OCI-LY1 (cell line): ENCODE results near the gene ARL6IP4.

Experiments
- H2AFZ ChIP-seq: fragments of 200-600 bp; sonication (generic), shearing (Covaris generic); 2 replicates; pipeline ENCODE4 v1.6.0; 2014; ENCODE audit warnings: antibody characterized with exemption, mild to moderate bottlenecking, low read length
- H3F3A ChIP-seq: fragments of 200-600 bp; sonication (generic), shearing (Covaris generic); 2 replicates; pipeline ENCODE4 v1.6.0; 2014; ENCODE audit warnings: mild to moderate bottlenecking, antibody characterized with exemption, low read length, moderate library complexity; ENCODE audit not compliant: insufficient read depth
- H3K27ac ChIP-seq: fragments of 200-600 bp; sonication (generic); 2 replicates; pipeline ENCODE4 v1.5.1; 2014; ENCODE audit warnings: low read length, mixed run types, mild to moderate bottlenecking, low read depth; ENCODE audit not compliant: poor library complexity, severe bottlenecking
- H3K27me3 ChIP-seq: fragments of 200-600 bp; sonication (generic); 2 replicates; pipeline ENCODE4 v1.6.0; 2014; ENCODE audit warnings: antibody characterized with exemption, mild to moderate bottlenecking, low read length, moderate library complexity; ENCODE audit not compliant: insufficient read depth
- H3K36me3 ChIP-seq: fragments of 200-600 bp; sonication (generic); 2 replicates; pipeline ENCODE4 v1.6.1; 2014; ENCODE audit warnings: mild to moderate bottlenecking, antibody characterized with exemption, low read length, moderate library complexity, mixed read lengths; ENCODE audit not compliant: insufficient read depth
- H3K4me1 ChIP-seq: fragments of 200-600 bp; sonication (generic); 2 replicates; pipeline ENCODE4 v1.5.1; 2014; ENCODE audit warnings: mild to moderate bottlenecking, low read length, moderate library complexity; ENCODE audit not compliant: insufficient read depth, severe bottlenecking
- H3K4me2 ChIP-seq: fragments of 200-600 bp; sonication (generic), shearing (Covaris generic); 2 replicates; pipeline ENCODE4 v1.6.1; 2014; ENCODE audit warnings: low read length
- H3K4me3 ChIP-seq: fragments of 200-600 bp; sonication (generic); 2 replicates; pipeline ENCODE4 v1.5.1; 2014; ENCODE audit warnings: low read length, low read depth, mild to moderate bottlenecking, mixed read lengths; ENCODE audit not compliant: poor library complexity, severe bottlenecking
- H3K79me2 ChIP-seq: fragments of 200-600 bp; shearing (Covaris generic); 2 replicates; pipeline ENCODE4 v1.6.1; 2016; ENCODE audit warnings: mixed run types, low read length, mixed read lengths; ENCODE audit not compliant: insufficient read depth
- H3K9ac ChIP-seq: fragments of 200-600 bp; sonication (generic), shearing (Covaris generic); 2 replicates; pipeline ENCODE4 v1.6.1; 2014; ENCODE audit warnings: mild to moderate bottlenecking, low read length, mixed read lengths
- H3K9me2 ChIP-seq: fragments of 200-600 bp; sonication (generic), shearing (Covaris generic); 2 replicates; pipeline ENCODE4 v1.6.1; 2014; ENCODE audit warnings: low read depth, mild to moderate bottlenecking, low read length, mixed read lengths
- H3K9me3 ChIP-seq: fragments of 200-600 bp; shearing (Covaris generic); 2 replicates; pipeline ENCODE4 v1.6.1; 2014; ENCODE audit warnings: low read length, mixed read lengths
- H4K20me1 ChIP-seq: fragments of 200-600 bp; sonication (generic), shearing (Covaris generic); 2 replicates; pipeline ENCODE4 v1.6.0; 2016; ENCODE audit warnings: mild to moderate bottlenecking, low read length; ENCODE audit not compliant: insufficient read depth
- CTCF ChIP-seq: fragments of 200-600 bp; sonication (generic), shearing (Covaris generic); IDR thresholded peaks from 2 replicates; pipeline ENCODE4 v1.5.1; 2017; ENCODE audit warnings: mild to moderate bottlenecking, antibody characterized with exemption, low read length, moderate library complexity, mixed read lengths
- EZH2 ChIP-seq: fragments of 200-600 bp; sonication (generic), shearing (Covaris generic); IDR thresholded peaks from 2 replicates; pipeline ENCODE4 v1.8.0; 2017; ENCODE audit warnings: borderline replicate concordance, mixed run types, mild to moderate bottlenecking, antibody characterized with exemption, low read length, moderate library complexity, mixed read lengths

Gene ARL6IP4

GRCh38 chr12:123022846-123023245, 42.4 kb downstream of the ARL6IP4 start:
- peaks cover 59% of the 10 kb centered on the region; the same call in 1 of the 2 replicates for H3K36me3 ChIP-seq
- H3K9me2 ChIP-seq: no peaks in the 10 kb centered on the region
- no peak overlapping the region for H3K9ac ChIP-seq
- H3K4me2 ChIP-seq: no peak overlapping the region
- no peak overlapping the region for H3K27ac ChIP-seq
- H3K9me3 ChIP-seq: no peaks in the 10 kb centered on the region
- H3K4me3 ChIP-seq: no peak overlapping the region
- H3K4me1 ChIP-seq: no peaks in the 10 kb centered on the region
- H3K27me3 ChIP-seq: no peaks in the 10 kb centered on the region
- H3F3A ChIP-seq: no peaks in the 10 kb centered on the region
- no peaks in the 10 kb centered on the region for H4K20me1 ChIP-seq
- H2AFZ ChIP-seq: no peak overlapping the region
- H3K79me2 ChIP-seq: 0 out of 2 replicates have a peak, but pooled peaks cover 4% of the 10 kb centered on the region
- TF ChIP-seq EZH2: no peak
- no peak for TF ChIP-seq CTCF

- Histone ChIP-seq H3K9me2 (no peaks in the 10 kb centered on the region), H3K4me3 (no peak overlapping the region), H4K20me1 (no peaks in the 10 kb centered on the region), H3K27me3 (no peaks in the 10 kb centered on the region), H3K27ac (no peak overlapping the region), H3F3A (no peaks in the 10 kb centered on the region), H3K4me1 (no peaks in the 10 kb centered on the region), H3K79me2 (0 out of 2 replicates have a peak, but pooled peaks cover 4% of the 10 kb centered on the region), H3K9me3 (no peaks in the 10 kb centered on the region), H3K4me2 (no peak overlapping the region), H2AFZ (no peak overlapping the region), H3K9ac (no peak overlapping the region), H3K36me3 (peaks cover 71% of the 10 kb centered on the region; the same call in 1 of the 2 replicates)
- TF ChIP-seq EZH2 (no peak), CTCF (no peak)
Measured at GRCh38 chr12:123024819-123025391, 44.4 kb downstream of the ARL6IP4 start.

GRCh38 chr12:123026094-123026853, 45.8 kb downstream of the ARL6IP4 start:
- no peaks in the 10 kb centered on the region for H3F3A ChIP-seq
- H3K9ac ChIP-seq: no peak overlapping the region
- no peaks in the 10 kb centered on the region for H3K9me2 ChIP-seq
- H3K79me2 ChIP-seq: 0 out of 2 replicates have a peak, but pooled peaks cover 4% of the 10 kb centered on the region
- H3K27me3 ChIP-seq: no peaks in the 10 kb centered on the region
- H3K4me1 ChIP-seq: no peaks in the 10 kb centered on the region
- H3K4me3 ChIP-seq: no peak overlapping the region
- H3K9me3 ChIP-seq: no peaks in the 10 kb centered on the region
- no peak overlapping the region for H2AFZ ChIP-seq
- H3K4me2 ChIP-seq: no peak overlapping the region
- peaks cover 81% of the 10 kb centered on the region; the same call in 1 of the 2 replicates for H3K36me3 ChIP-seq
- no peak overlapping the region for H3K27ac ChIP-seq
- H4K20me1 ChIP-seq: no peaks in the 10 kb centered on the region
- TF ChIP-seq CTCF (no peak), EZH2 (no peak)
